H1 (cell line): ENCODE measurements around the gene ENTREP1. TPM values are rescaled to one million over a fixed set of nuclear protein-coding genes. Genes with fewer than 3 reads are reported as not detected.

ENCODE experiments used
- CTCF ChIA-PET: fragments of 300-600 bp; sonication (Branson Sonifier 250); formaldehyde crosslinking; loops from one replicate; lab custom pipeline; 2021; ENCODE audit not compliant: partially characterized antibody; lab: Charles Lee
- POLR2A ChIA-PET: fragments of 300-600 bp; sonication (Branson Sonifier 250); formaldehyde crosslinking; loops from one replicate; lab custom pipeline; 2021; ENCODE audit warnings: inconsistent platforms; ENCODE audit not compliant: partially characterized antibody; lab: Charles Lee
- DNase-seq, 2 experiments: peaks; one replicate each; pipeline versions ENCODE4 v3.0.0 to v3.0.0-alpha.2; 2010 to 2022; ENCODE audit warnings: low spot score in 2 of 2, low read depth in 1 of 2, mixed read lengths in 1 of 2
- FAIRE-seq: peaks from 2 replicates; lab custom pipeline; 2011; peaks lifted over from hg19 to GRCh38; lab: Jason Lieb, UNC
- H2AFZ ChIP-seq: 2 replicates; pipeline ENCODE4 v1.8.1; 2012; ENCODE audit warnings: low read length, inconsistent platforms
- H2AK5ac ChIP-seq: 2 replicates; pipeline ENCODE4 v1.6.1; 2013; ENCODE audit warnings: low read depth, low read length
- H2BK120ac ChIP-seq: replicated peaks from 2 replicates; pipeline ENCODE3; 2013; ENCODE audit warnings: low read depth, low read length, inconsistent platforms
- H2BK12ac ChIP-seq: 2 replicates; pipeline ENCODE4 v1.6.1; 2013; ENCODE audit warnings: low read depth, low read length
- H2BK15ac ChIP-seq: 2 replicates; pipeline ENCODE4 v1.6.1; 2013; ENCODE audit warnings: low read length
- H2BK20ac ChIP-seq: 2 replicates; pipeline ENCODE4 v1.6.1; 2013; ENCODE audit warnings: low read length
- H2BK5ac ChIP-seq: 2 replicates; pipeline ENCODE4 v1.6.1; 2013; ENCODE audit warnings: low read depth, low read length
- H3K14ac ChIP-seq: 2 replicates; pipeline ENCODE4 v1.6.1; 2013; ENCODE audit warnings: inconsistent platforms; ENCODE audit not compliant: insufficient read length
- H3K18ac ChIP-seq: 2 replicates; pipeline ENCODE4 v1.6.1; 2013; ENCODE audit warnings: low read length; ENCODE audit errors: extremely low read depth
- H3K23ac ChIP-seq: 2 replicates; pipeline ENCODE4 v1.6.1; 2013; ENCODE audit warnings: inconsistent platforms; ENCODE audit not compliant: insufficient read length
- H3K23me2 ChIP-seq: 2 replicates; pipeline ENCODE4 v1.6.1; 2013; ENCODE audit warnings: low read depth, low read length
- H3K27ac ChIP-seq: 2 replicates; pipeline ENCODE4 v1.6.1; 2011; ENCODE audit warnings: low read depth, low read length, inconsistent platforms
- H3K27me3 ChIP-seq, 4 experiments: replicated peaks in 1 of 4; 1 replicate in 1 of 4; 2 replicates in 3 of 4; pipeline versions ENCODE4 v1.6.1 to v1.8.1; 2011 to 2013; ENCODE audit warnings: low read length in 3 of 4, mild to moderate bottlenecking in 3 of 4, inconsistent platforms in 2 of 4, mixed read lengths in 2 of 4, moderate library complexity in 1 of 4; ENCODE audit not compliant: control insufficient read depth in 3 of 4, insufficient read depth in 3 of 4; ENCODE audit errors: extremely low read depth in 1 of 4
- H3K36me3 ChIP-seq, 4 experiments: 2 replicates each; pipeline versions ENCODE4 v1.6.1 to v1.8.1; 2011 to 2013; ENCODE audit warnings: mild to moderate bottlenecking in 4 of 4, low read length in 3 of 4, moderate library complexity in 2 of 4, control low read depth in 1 of 4, inconsistent platforms in 1 of 4; ENCODE audit not compliant: insufficient read depth in 4 of 4, control insufficient read depth in 2 of 4
- H3K4ac ChIP-seq: replicated peaks from 2 replicates; pipeline ENCODE3; 2013; ENCODE audit warnings: low read length, low read depth, mixed read lengths, inconsistent platforms; ENCODE audit not compliant: insufficient read length
- H3K4me1 ChIP-seq, 4 experiments: replicated peaks in 1 of 4; 1 replicate in 1 of 4; 2 replicates in 3 of 4; pipeline versions ENCODE4 v1.6.1 to v1.8.1; 2011 to 2013; ENCODE audit warnings: low read length in 3 of 4, inconsistent platforms in 2 of 4, mixed read lengths in 1 of 4; ENCODE audit not compliant: insufficient read depth in 4 of 4, control insufficient read depth in 3 of 4
- H3K4me2 ChIP-seq, 2 experiments: 2 replicates each; pipeline versions ENCODE4 v1.6.1 to v1.8.1; 2011 to 2013; ENCODE audit warnings: low read depth in 2 of 2, low read length in 2 of 2, control low read depth in 1 of 2, inconsistent platforms in 1 of 2, mild to moderate bottlenecking in 1 of 2; ENCODE audit not compliant: insufficient read depth in 1 of 2
- H3K4me3 ChIP-seq, 4 experiments: fragments of 200-600, 300-600 bp in 1 of 4; sonication (generic), shearing (Covaris generic), sonication (Bioruptor Twin) in 1 of 4; 2 replicates each; pipeline versions ENCODE4 v1.5.1 to v1.8.1; 2011 to 2016; ENCODE audit warnings: low read length in 4 of 4, low read depth in 3 of 4, control low read depth in 2 of 4, inconsistent platforms in 2 of 4, mild to moderate bottlenecking in 2 of 4, mixed read lengths in 1 of 4, moderate library complexity in 1 of 4; ENCODE audit not compliant: insufficient read depth in 2 of 4; ENCODE audit errors: extremely low read depth in 1 of 4
- H3K56ac ChIP-seq: replicated peaks from 2 replicates; pipeline ENCODE3; 2013; ENCODE audit warnings: low read depth, mild to moderate bottlenecking, mixed read lengths, low read length, inconsistent platforms; ENCODE audit not compliant: insufficient read length
- H3K79me1 ChIP-seq: 2 replicates; pipeline ENCODE4 v1.6.1; 2013; ENCODE audit warnings: low read depth, low read length, control low read depth
- H3K79me2 ChIP-seq, 2 experiments: 2 replicates each; pipeline versions ENCODE4 v1.6.1 to v1.8.1; 2012 to 2013; ENCODE audit warnings: low read length in 2 of 2, mild to moderate bottlenecking in 2 of 2, inconsistent platforms in 1 of 2; ENCODE audit not compliant: insufficient read depth in 2 of 2, control insufficient read depth in 1 of 2
- H3K9ac ChIP-seq, 4 experiments: replicated peaks in 1 of 4; 1 replicate in 1 of 4; 2 replicates in 3 of 4; pipeline versions ENCODE4 v1.6.1 to v1.8.1; 2011 to 2013; ENCODE audit warnings: low read depth in 3 of 4, low read length in 3 of 4, control low read depth in 2 of 4, mild to moderate bottlenecking in 2 of 4, moderate library complexity in 2 of 4, inconsistent platforms in 1 of 4; ENCODE audit errors: extremely low read depth in 1 of 4
- H3K9me3 ChIP-seq, 2 experiments: 2 replicates each; pipeline versions ENCODE4 v1.6.1 to v1.8.1; 2012 to 2013; ENCODE audit warnings: mild to moderate bottlenecking in 2 of 2, moderate library complexity in 2 of 2, control low read depth in 1 of 2, inconsistent platforms in 1 of 2, low read depth in 1 of 2, low read length in 1 of 2, mixed read lengths in 1 of 2; ENCODE audit not compliant: insufficient read depth in 2 of 2
- H4K20me1 ChIP-seq, 2 experiments: replicated peaks in 1 of 2; 2 replicates each; pipeline versions ENCODE3 to v1.8.1; 2011 to 2013; ENCODE audit warnings: inconsistent platforms in 2 of 2, low read length in 2 of 2, mild to moderate bottlenecking in 1 of 2; ENCODE audit not compliant: insufficient read depth in 2 of 2, control insufficient read depth in 1 of 2
- H4K5ac ChIP-seq: 2 replicates; pipeline ENCODE4 v1.6.1; 2013; ENCODE audit warnings: low read length, low read depth, mixed read lengths, inconsistent platforms; ENCODE audit not compliant: insufficient read length
- H4K8ac ChIP-seq: 2 replicates; pipeline ENCODE4 v1.8.0; 2013; ENCODE audit warnings: mild to moderate bottlenecking, moderate library complexity, low read length, inconsistent platforms; ENCODE audit not compliant: insufficient read depth; ENCODE audit errors: extremely low read depth
- H4K91ac ChIP-seq: replicated peaks from 2 replicates; pipeline ENCODE3; 2013; ENCODE audit warnings: low read length, mixed read lengths, inconsistent platforms; ENCODE audit not compliant: insufficient read length
- MAX ChIP-seq: IDR thresholded peaks from 2 replicates; pipeline ENCODE4 v1.6.1; 2012; ENCODE audit warnings: inconsistent platforms
- WGBS, 2 experiments: shearing (Covaris generic) in 1 of 2; methylation state at CpG; one replicate each; pipeline versions ENCODE4 v1.1.6 to v1.1.7; 2013 to 2015; ENCODE audit warnings: low lambda C conversion rate in 2 of 2, mixed read lengths in 2 of 2, inconsistent platforms in 1 of 2, low coverage in 1 of 2, missing lambda C conversion rate in 1 of 2; ENCODE audit not compliant: insufficient replicate concordance in 2 of 2, insufficient coverage in 1 of 2, insufficient read length in 1 of 2; ENCODE audit errors: extremely low coverage in 1 of 2, missing lambda C conversion rate in 1 of 2; 5-methylcytosine and 5-hydroxymethylcytosine counted together
- polyA plus RNA-seq, 7 experiments: library from polyadenylated mRNA; depleted of rRNA in 3 of 7; stranded (reverse) in 5 of 7; unstranded in 2 of 7; fragments of >200 nt in 5 of 7; fragments of 200-250 nt in 2 of 7; gene quantifications; 1 replicate in 5 of 7; 2 replicates in 1 of 7; 4 replicates in 1 of 7; pipeline versions ENCODE4 v1.2.1 to v1.2.3, GENCODE V29; 2011 to 2013; ENCODE audit warnings: missing spikeins in 2 of 7, mixed read lengths in 2 of 7
- total RNA-seq: library from RNA; stranded (reverse); fragmentation: NEBNext Ultra II Directional; extraction: Animal tissue kit (Norgen Biotek cat#: 25700); gene quantifications from 2 replicates; pipeline ENCODE4 v1.2.1, GENCODE V29; 2021

ENTREP1 gene
- total and polyA plus RNA-seq, 2 of the 8 experiments (the other 6 are each of a cell fraction or from before 2014, with no cell fraction given) = 15.3 to 25.0 TPM

GRCh38 chr9:69283003-69283402 is 42.0 kb upstream of the ENTREP1 start:
- Histone ChIP-seq H3K4me3 (peak overlapping the region in 1 of 4 experiments; percentile 25; a peak in 1 of 8 replicates), H2BK5ac (no peak overlapping the region), H3K4ac (no peak overlapping the region), H4K5ac (no peak overlapping the region), H2BK12ac (no peak overlapping the region), H3K27me3 (no peaks in the 10 kb centered on the region), H3K9me3 (no peaks in the 10 kb centered on the region), H3K14ac (no peak overlapping the region), H3K23ac (no peak overlapping the region), H3K4me1 (peaks cover 0 to 3% (median 1%) of the 10 kb centered on the region in 4 experiments; a peak in 1 of 7 replicates), H4K20me1 (no peaks in the 10 kb centered on the region), H3K18ac (no peak overlapping the region), H3K79me2 (no peaks in the 10 kb centered on the region), H3K4me2 (peak overlapping the region in 1 of 2 experiments; percentile 34; a peak in 2 of 4 replicates), H3K79me1 (no peaks in the 10 kb centered on the region), H2BK20ac (no peak overlapping the region), H2AFZ (no peak overlapping the region), H4K8ac (no peak overlapping the region), H3K27ac (no peak overlapping the region), H3K56ac (no peak overlapping the region), H4K91ac (no peak overlapping the region), H3K36me3 (no peaks in the 10 kb centered on the region), H3K23me2 (no peaks in the 10 kb centered on the region), H2AK5ac (no peak overlapping the region), H2BK120ac (no peak overlapping the region), H2BK15ac (no peak overlapping the region), H3K9ac (no peak overlapping the region)
- ChIA-PET CTCF (interaction anchor here (0.9 kb wide), 1 partner anchor 9 kb away, joined by 3 read pairs; no protein-coding TSS in a partner anchor), POLR2A (interaction anchor here (0.7 kb wide), 1 partner anchor 39 kb away, joined by 3 read pairs; no protein-coding TSS in a partner anchor)
- no peak for DNase-seq
- WGBS, 2 experiments = 18% methylated on average over 2 of the region's 2 CpGs; no CpG with 5 or more reads in 1 of the 2 experiments
- FAIRE-seq = peak; percentile 78
- no peak for TF ChIP-seq MAX
